GM12878 (cell line): ENCODE data around the gene MT1B. TPM values are rescaled to one million over a fixed set of nuclear protein-coding genes. Genes with fewer than 3 reads are reported as not detected.

ENCODE experiments used
- ATAC-seq: fragments of 200-7000 bp; cut with Tn5 transposase; 3 replicates; pipeline ENCODE4 v1.9.1; 2020; ENCODE audit warnings: mild to moderate bottlenecking, moderate library complexity
- BruUV-seq: library from RNA; stranded (reverse); fragments of 400-500 nt; replicated peaks from 2 replicates; lab custom pipeline; 2021; lab: Mats Ljungman, UMichigan
- CTCF ChIA-PET: fragments of 300-600 bp; sonication (Branson Sonifier 250); formaldehyde crosslinking; extraction: SDS; loops from one replicate; lab custom pipeline; 2021; ENCODE audit warnings: inconsistent platforms; lab: Yijun Ruan, JAX
- POLR2A ChIA-PET: fragments of 350-600 bp; formaldehyde crosslinking; extraction: SDS; loops from one replicate; lab custom pipeline; 2021; ENCODE audit warnings: inconsistent platforms; lab: Charles Lee
- RAD21 ChIA-PET: fragments of 300-600 bp; sonication (Branson Sonifier 250); formaldehyde crosslinking; loops from one replicate; lab custom pipeline; 2023; ENCODE audit warnings: antibody characterized with exemption; ENCODE audit not compliant: unreplicated experiment; lab: Charles Lee
- SMC1A ChIA-PET: fragments of 300-600 bp; sonication (Branson Sonifier 250); formaldehyde crosslinking; loops from one replicate; lab custom pipeline; 2023; ENCODE audit not compliant: unreplicated experiment, uncharacterized antibody; lab: Charles Lee
- DNase-seq: peaks from one replicate; pipeline ENCODE4 v3.0.0-alpha.2; 2011; ENCODE audit warnings: low read depth, low spot score
- FAIRE-seq: peaks from 3 replicates; lab custom pipeline; 2011; peaks lifted over from hg19 to GRCh38; lab: Jason Lieb, UNC
- H2AFZ ChIP-seq: 2 replicates; pipeline ENCODE4 v1.6.0; 2011; ENCODE audit warnings: low read depth, low read length, control low read depth; ENCODE audit not compliant: control insufficient read depth
- H3K27ac ChIP-seq: 2 replicates; pipeline ENCODE4 v1.5.1; 2011; ENCODE audit warnings: control low read depth; ENCODE audit not compliant: control insufficient read depth, insufficient read depth
- H3K27me3 ChIP-seq, 2 experiments: replicated peaks in 1 of 2; 2 replicates each; pipeline versions ENCODE4 v1.6.0 to v1.6.1; 2011; ENCODE audit warnings: low read length in 1 of 2; ENCODE audit not compliant: control insufficient read depth in 2 of 2, insufficient read depth in 2 of 2
- H3K36me3 ChIP-seq, 2 experiments: 2 replicates each; pipeline ENCODE4 v1.5.1; 2011; ENCODE audit warnings: low read length in 1 of 2; ENCODE audit not compliant: control insufficient read depth in 2 of 2, insufficient read depth in 2 of 2
- H3K4me1 ChIP-seq: 2 replicates; pipeline ENCODE4 v1.6.1; 2011; ENCODE audit warnings: mild to moderate bottlenecking, low read length, moderate library complexity, mixed read lengths; ENCODE audit not compliant: control insufficient read depth, insufficient read depth
- H3K4me2 ChIP-seq: 2 replicates; pipeline ENCODE4 v1.6.0; 2011; ENCODE audit warnings: control low read depth; ENCODE audit not compliant: control insufficient read depth, insufficient read depth
- H3K4me3 ChIP-seq: fragments of 200-600 bp; sonication (generic); 2 replicates; pipeline ENCODE4 v1.5.1; 2016
- H3K79me2 ChIP-seq: 2 replicates; pipeline ENCODE4 v1.6.0; 2011; ENCODE audit warnings: low read length; ENCODE audit not compliant: control insufficient read depth, insufficient read depth
- H3K9ac ChIP-seq: 2 replicates; pipeline ENCODE4 v1.8.0; 2011; ENCODE audit warnings: low read length, control low read depth, mixed read lengths; ENCODE audit not compliant: control insufficient read depth, insufficient read depth
- H3K9me3 ChIP-seq: replicated peaks from 3 replicates; pipeline ENCODE4 v1.5.1; 2011; ENCODE audit warnings: mild to moderate bottlenecking, low read length; ENCODE audit not compliant: control insufficient read depth, insufficient read depth
- H4K20me1 ChIP-seq: 2 replicates; pipeline ENCODE4 v1.6.0; 2011; ENCODE audit not compliant: control insufficient read depth, insufficient read depth
- ASH2L ChIP-seq: fragments of 300-600, 200-600 bp; sonication (generic); IDR thresholded peaks from 2 replicates; pipeline ENCODE4 v1.6.1; 2017; ENCODE audit warnings: low read depth, mild to moderate bottlenecking, borderline replicate concordance
- BMI1 ChIP-seq: fragments of 450-650 bp; IDR thresholded peaks from 2 replicates; pipeline ENCODE4 v1.6.1; 2016; ENCODE audit warnings: mild to moderate bottlenecking, moderate library complexity, borderline replicate concordance
- ESRRA ChIP-seq: IDR thresholded peaks from 2 replicates; pipeline ENCODE4 v1.6.1; 2012; ENCODE audit warnings: mild to moderate bottlenecking, low read length, improper control_type of control experiment
- ETV6 ChIP-seq, 2 experiments: fragments of 450-650 bp in 1 of 2; IDR thresholded peaks in 1 of 2; conservative IDR thresholded peaks in 1 of 2; 2 replicates each; pipeline ENCODE4 v1.6.1; 2014; ENCODE audit warnings: antibody characterized with exemption in 1 of 2, borderline replicate concordance in 1 of 2, low read depth in 1 of 2, mild to moderate bottlenecking in 1 of 2, moderate library complexity in 1 of 2
- IKZF1 ChIP-seq: fragments of 450-650 bp; conservative IDR thresholded peaks from 2 replicates; pipeline ENCODE4 v1.6.1; 2017; ENCODE audit warnings: antibody characterized with exemption, mild to moderate bottlenecking
- KAT2A ChIP-seq: conservative IDR thresholded peaks from 2 replicates; pipeline ENCODE4 v1.6.1; 2011; ENCODE audit warnings: low read depth, low read length; ENCODE audit not compliant: control insufficient read depth
- RELA ChIP-seq: fragments of 450-650 bp; IDR thresholded peaks from 2 replicates; pipeline ENCODE4 v1.8.0; 2014; ENCODE audit warnings: borderline replicate concordance; ENCODE audit not compliant: partially characterized antibody
- REST ChIP-seq: IDR thresholded peaks from 2 replicates; pipeline ENCODE4 v1.6.1; 2012; ENCODE audit warnings: mild to moderate bottlenecking, low read depth, low read length
- SP1 ChIP-seq: IDR thresholded peaks from one replicate; pipeline ENCODE4 v1.6.1; 2011; ENCODE audit warnings: low read depth, low read length
- STAT1 ChIP-seq: fragments of 450-650 bp; conservative IDR thresholded peaks from 2 replicates; pipeline ENCODE4 v1.6.1; 2014; ENCODE audit warnings: antibody characterized with exemption, mild to moderate bottlenecking
- SUPT20H ChIP-seq: IDR thresholded peaks from 2 replicates; pipeline ENCODE4 v1.6.1; 2011; ENCODE audit warnings: low read depth, mild to moderate bottlenecking, low read length, moderate library complexity, borderline replicate concordance; ENCODE audit not compliant: control insufficient read depth
- ZSCAN29 ChIP-seq: fragments of 450-650 bp; IDR thresholded peaks from 2 replicates; pipeline ENCODE4 v1.6.1; 2017; ENCODE audit warnings: mild to moderate bottlenecking, moderate library complexity
- whole genome bisulfite sequencing: methylation state at CpG from one replicate; pipeline ENCODE4 v1.1.6; 2016; ENCODE audit warnings: low lambda C conversion rate; ENCODE audit not compliant: insufficient replicate concordance, insufficient coverage; ENCODE audit errors: missing lambda C conversion rate; 5-methylcytosine and 5-hydroxymethylcytosine counted together
- in situ Hi-C: fragments of 300-500 bp; cut with MboI; formaldehyde crosslinking; loops from 9 replicates; pipeline ENCODE4 v1.14.3; 2018; ENCODE audit warnings: mixed read lengths
- intact Hi-C: fragments of 100-400 bp; cut with micrococcal nuclease; formaldehyde crosslinking; loops from one replicate; pipeline ENCODE4 v1.14.2; 2022; ENCODE audit not compliant: unreplicated experiment
- polyA plus RNA-seq, 11 experiments: library from polyadenylated mRNA; depleted of rRNA in 4 of 11; unstranded in 6 of 11; stranded (reverse) in 5 of 11; fragments of >200 nt; fragmentation: Nextera tagmentation in 4 of 11; fragmentation: Illumina TruSeq in 1 of 11; extraction: Ambion mirVana in 4 of 11; extraction: Trizol in 1 of 11; gene quantifications; 1 replicate in 1 of 11; 2 replicates in 10 of 11; pipeline versions ENCODE4 v1.2.1 to v1.2.3, GENCODE V29; 2011 to 2016; ENCODE audit warnings: inconsistent platforms in 2 of 11, missing spikeins in 2 of 11, low read depth in 1 of 11
- total RNA-seq, 4 experiments: library from RNA; depleted of rRNA in 3 of 4; stranded (reverse); fragments of >200 nt in 3 of 4; fragmentation: Illumina TruSeq in 1 of 4; extraction: Trizol in 1 of 4; gene quantifications; 2 replicates each; pipeline versions ENCODE4 v1.2.1 to v1.2.3, GENCODE V29; 2013 to 2021
- TF ChIP-seq, protein P1 (sequence below): fragments of 450-650 bp; IDR thresholded peaks from 2 replicates; pipeline ENCODE4 v1.6.1; 2018; ENCODE audit warnings: mild to moderate bottlenecking, low read depth, moderate library complexity; ENCODE audit not compliant: partially characterized antibody

Gene MT1B
- total and polyA plus RNA-seq, 10 of the 15 experiments (the other 5 are each of a cell fraction or from before 2014, with no cell fraction given), result not detected

GRCh38 chr16:56664506-56664905 lies 12.8 kb downstream of the MT1B start:
- Histone ChIP-seq H3K36me3 (no peaks in the 10 kb centered on the region), H3K27me3 (peaks cover 21 to 23% of the 10 kb centered on the region in 2 experiments), H3K4me3 (no peak overlapping the region), H3K9me3 (no peaks in the 10 kb centered on the region), H4K20me1 (no peaks in the 10 kb centered on the region), H3K4me2 (no peak overlapping the region), H2AFZ (no peak overlapping the region), H3K79me2 (no peaks in the 10 kb centered on the region), H3K9ac (no peak overlapping the region), H3K4me1 (no peaks in the 10 kb centered on the region), H3K27ac (no peak overlapping the region)
- ChIA-PET SMC1A (no interaction called here), POLR2A (no interaction called here), CTCF (no interaction called here), RAD21 (no interaction called here)
- BruUV-seq, result no TSS peak
- FAIRE-seq (no peak), DNase-seq (no peak), ATAC-seq (no peak)
- no peak for TF ChIP-seq ETV6 (conservative IDR thresholded peaks at IDR 0.05 in 1 of 2, IDR thresholded peaks at IDR 0.05 in 1 of 2; ENCODE audit: borderline replicate concordance in 1 of 2, low read depth in 1 of 2)
- TF ChIP-seq KAT2A, result no peak
- TF ChIP-seq ESRRA, result no peak
- no peak for TF ChIP-seq ASH2L
- no peak for TF ChIP-seq STAT1
- no peak for TF ChIP-seq REST
- no peak for TF ChIP-seq RELA
- no peak for TF ChIP-seq SUPT20H
- no peak for TF ChIP-seq SP1
- no peak for TF ChIP-seq ZSCAN29
- no peak for TF ChIP-seq BMI1
- TF ChIP-seq, protein P1, sequence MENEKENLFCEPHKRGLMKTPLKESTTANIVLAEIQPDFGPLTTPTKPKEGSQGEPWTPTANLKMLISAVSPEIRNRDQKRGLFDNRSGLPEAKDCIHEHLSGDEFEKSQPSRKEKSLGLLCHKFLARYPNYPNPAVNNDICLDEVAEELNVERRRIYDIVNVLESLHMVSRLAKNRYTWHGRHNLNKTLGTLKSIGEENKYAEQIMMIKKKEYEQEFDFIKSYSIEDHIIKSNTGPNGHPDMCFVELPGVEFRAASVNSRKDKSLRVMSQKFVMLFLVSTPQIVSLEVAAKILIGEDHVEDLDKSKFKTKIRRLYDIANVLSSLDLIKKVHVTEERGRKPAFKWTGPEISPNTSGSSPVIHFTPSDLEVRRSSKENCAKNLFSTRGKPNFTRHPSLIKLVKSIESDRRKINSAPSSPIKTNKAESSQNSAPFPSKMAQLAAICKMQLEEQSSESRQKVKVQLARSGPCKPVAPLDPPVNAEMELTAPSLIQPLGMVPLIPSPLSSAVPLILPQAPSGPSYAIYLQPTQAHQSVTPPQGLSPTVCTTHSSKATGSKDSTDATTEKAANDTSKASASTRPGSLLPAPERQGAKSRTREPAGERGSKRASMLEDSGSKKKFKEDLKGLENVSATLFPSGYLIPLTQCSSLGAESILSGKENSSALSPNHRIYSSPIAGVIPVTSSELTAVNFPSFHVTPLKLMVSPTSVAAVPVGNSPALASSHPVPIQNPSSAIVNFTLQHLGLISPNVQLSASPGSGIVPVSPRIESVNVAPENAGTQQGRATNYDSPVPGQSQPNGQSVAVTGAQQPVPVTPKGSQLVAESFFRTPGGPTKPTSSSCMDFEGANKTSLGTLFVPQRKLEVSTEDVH, result no peak
- TF ChIP-seq IKZF1, result no peak
- intact Hi-C loops (no loop called here), in situ Hi-C loops (no loop called here)
- 10% methylated on average over 1 of the region's 1 CpG for WGBS
